ENCODE data around the gene SERPINB11.

- TF ChIP-seq CTCF (IDR thresholded peaks at IDR 0.05) (no peak), POLR2A (IDR thresholded peaks at IDR 0.05) (no peak)
These were observed 34.1 kb downstream of the SERPINB11 start for GRCh38 chr18:63736876-63737275.

Data from adrenal gland (tissue), 5 donors.